Ureter (tissue), 1 donor: ENCODE results near the gene METTL21A. TPM values are rescaled to one million over a fixed set of nuclear protein-coding genes. Genes with fewer than 3 reads are reported as not detected.

ENCODE experiments used
- total RNA-seq: library from RNA; stranded (reverse); gene quantifications from one replicate; pipeline ENCODE4 v1.2.4, GENCODE V29; 2023
- donor health status: DM: yes; HTN: yes; CAD: no.

Gene METTL21A
- total RNA-seq, 1 donor from 2014 or later: 12.2 TPM

Other genes with a start within 250 kb of the METTL21A start
- gene CREB1, start 95.4 kb downstream of the METTL21A start, total RNA-seq: 92.0 TPM
- gene CCNYL1, start 86.2 kb upstream of the METTL21A start, total RNA-seq: 21.1 TPM
- 11.6 TPM for gene FZD5, start 144.5 kb upstream of the METTL21A start, total RNA-seq